Ishikawa (cell line): ENCODE measurements around the gene HES6.

Experiments
- CEBPB ChIP-seq: IDR thresholded peaks from 2 replicates; pipeline ENCODE4 v1.6.1; 2012
- CREB1 ChIP-seq: IDR thresholded peaks from 2 replicates; pipeline ENCODE4 v1.6.1; 2012; ENCODE audit warnings: low read depth
- EGR1 ChIP-seq: IDR thresholded peaks from 2 replicates; pipeline ENCODE4 v1.6.1; 2012
- EP300 ChIP-seq: IDR thresholded peaks from 2 replicates; pipeline ENCODE4 v1.6.1; 2012; ENCODE audit warnings: borderline replicate concordance
- FOXM1 ChIP-seq: IDR thresholded peaks from 2 replicates; pipeline ENCODE4 v1.6.1; 2012; ENCODE audit warnings: low read depth, borderline replicate concordance
- NFIC ChIP-seq: IDR thresholded peaks from 2 replicates; pipeline ENCODE4 v1.6.1; 2012
- RAD21 ChIP-seq: IDR thresholded peaks from 2 replicates; pipeline ENCODE4 v1.6.1; 2012; ENCODE audit warnings: low read depth
- TAF1 ChIP-seq: IDR thresholded peaks from 2 replicates; pipeline ENCODE4 v1.6.1; 2012; ENCODE audit warnings: low read depth, mild to moderate bottlenecking
- TCF12 ChIP-seq: IDR thresholded peaks from 2 replicates; pipeline ENCODE4 v1.6.1; 2012; ENCODE audit warnings: low read depth
- TEAD4 ChIP-seq: IDR thresholded peaks from 2 replicates; pipeline ENCODE4 v1.6.1; 2012
- YY1 ChIP-seq: IDR thresholded peaks from 2 replicates; pipeline ENCODE4 v1.6.1; 2012; ENCODE audit warnings: low read depth
- ZBTB7A ChIP-seq: IDR thresholded peaks from 2 replicates; pipeline ENCODE4 v1.6.1; 2012; ENCODE audit warnings: low read depth
- TF ChIP-seq, protein P1 (sequence below): IDR thresholded peaks from 2 replicates; pipeline ENCODE4 v1.6.1; 2012; ENCODE audit warnings: low read depth, mild to moderate bottlenecking
- TF ChIP-seq, protein P2 (sequence below): IDR thresholded peaks from 2 replicates; pipeline ENCODE4 v1.6.1; 2012
- TF ChIP-seq, protein P3 (sequence below): IDR thresholded peaks from 2 replicates; pipeline ENCODE4 v1.6.1; 2012

The HES6 gene

DNA sequence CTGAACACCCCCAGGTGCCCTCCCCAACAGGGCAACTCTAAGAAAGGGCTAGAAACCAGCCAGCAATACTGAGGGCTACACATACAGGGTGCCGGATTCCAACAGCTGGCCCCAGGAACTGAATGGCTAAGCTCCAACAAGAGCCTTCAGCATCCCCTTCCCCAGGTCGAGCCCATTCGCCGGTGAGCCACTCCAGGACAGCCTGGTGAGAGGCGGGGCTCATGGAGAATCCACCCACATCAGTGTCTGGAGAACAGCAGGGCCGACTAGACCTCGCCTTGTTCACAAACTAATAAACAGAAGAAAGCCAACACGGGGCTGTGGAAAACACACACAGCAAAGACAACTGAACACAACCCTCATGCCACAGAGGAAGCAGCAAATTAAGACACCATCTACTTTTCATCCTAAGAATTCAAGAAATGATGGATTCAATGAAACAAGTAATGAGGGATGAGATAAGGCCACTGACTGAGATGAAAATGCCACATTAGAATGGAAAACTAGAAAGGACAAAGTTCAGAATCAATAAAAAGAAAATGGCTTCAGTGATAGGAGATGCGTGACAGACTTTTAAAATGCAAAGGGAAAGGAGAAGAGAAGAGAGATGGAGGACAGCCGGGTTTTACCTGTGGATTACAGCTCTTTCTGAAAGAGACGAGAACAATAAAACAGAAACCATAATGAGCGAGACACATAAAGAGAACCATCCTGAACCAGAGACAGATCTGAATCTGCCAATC is 40.4 kb upstream of the HES6 start:
- TF ChIP-seq EP300 = no peak
- TF ChIP-seq, protein P1, sequence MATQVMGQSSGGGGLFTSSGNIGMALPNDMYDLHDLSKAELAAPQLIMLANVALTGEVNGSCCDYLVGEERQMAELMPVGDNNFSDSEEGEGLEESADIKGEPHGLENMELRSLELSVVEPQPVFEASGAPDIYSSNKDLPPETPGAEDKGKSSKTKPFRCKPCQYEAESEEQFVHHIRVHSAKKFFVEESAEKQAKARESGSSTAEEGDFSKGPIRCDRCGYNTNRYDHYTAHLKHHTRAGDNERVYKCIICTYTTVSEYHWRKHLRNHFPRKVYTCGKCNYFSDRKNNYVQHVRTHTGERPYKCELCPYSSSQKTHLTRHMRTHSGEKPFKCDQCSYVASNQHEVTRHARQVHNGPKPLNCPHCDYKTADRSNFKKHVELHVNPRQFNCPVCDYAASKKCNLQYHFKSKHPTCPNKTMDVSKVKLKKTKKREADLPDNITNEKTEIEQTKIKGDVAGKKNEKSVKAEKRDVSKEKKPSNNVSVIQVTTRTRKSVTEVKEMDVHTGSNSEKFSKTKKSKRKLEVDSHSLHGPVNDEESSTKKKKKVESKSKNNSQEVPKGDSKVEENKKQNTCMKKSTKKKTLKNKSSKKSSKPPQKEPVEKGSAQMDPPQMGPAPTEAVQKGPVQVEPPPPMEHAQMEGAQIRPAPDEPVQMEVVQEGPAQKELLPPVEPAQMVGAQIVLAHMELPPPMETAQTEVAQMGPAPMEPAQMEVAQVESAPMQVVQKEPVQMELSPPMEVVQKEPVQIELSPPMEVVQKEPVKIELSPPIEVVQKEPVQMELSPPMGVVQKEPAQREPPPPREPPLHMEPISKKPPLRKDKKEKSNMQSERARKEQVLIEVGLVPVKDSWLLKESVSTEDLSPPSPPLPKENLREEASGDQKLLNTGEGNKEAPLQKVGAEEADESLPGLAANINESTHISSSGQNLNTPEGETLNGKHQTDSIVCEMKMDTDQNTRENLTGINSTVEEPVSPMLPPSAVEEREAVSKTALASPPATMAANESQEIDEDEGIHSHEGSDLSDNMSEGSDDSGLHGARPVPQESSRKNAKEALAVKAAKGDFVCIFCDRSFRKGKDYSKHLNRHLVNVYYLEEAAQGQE = no peak
- TF ChIP-seq CEBPB = no peak
- no peak for TF ChIP-seq RAD21
- no peak for TF ChIP-seq TAF1
- TF ChIP-seq TCF12 = no peak
- TF ChIP-seq CREB1 = no peak
- no peak for TF ChIP-seq TEAD4
- TF ChIP-seq FOXM1 = no peak
- TF ChIP-seq YY1 = no peak
- TF ChIP-seq, protein P2, sequence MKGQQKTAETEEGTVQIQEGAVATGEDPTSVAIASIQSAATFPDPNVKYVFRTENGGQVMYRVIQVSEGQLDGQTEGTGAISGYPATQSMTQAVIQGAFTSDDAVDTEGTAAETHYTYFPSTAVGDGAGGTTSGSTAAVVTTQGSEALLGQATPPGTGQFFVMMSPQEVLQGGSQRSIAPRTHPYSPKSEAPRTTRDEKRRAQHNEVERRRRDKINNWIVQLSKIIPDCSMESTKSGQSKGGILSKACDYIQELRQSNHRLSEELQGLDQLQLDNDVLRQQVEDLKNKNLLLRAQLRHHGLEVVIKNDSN = no peak
- no peak for TF ChIP-seq EGR1
- no peak for TF ChIP-seq ZBTB7A
- TF ChIP-seq NFIC = no peak
- TF ChIP-seq, protein P3, sequence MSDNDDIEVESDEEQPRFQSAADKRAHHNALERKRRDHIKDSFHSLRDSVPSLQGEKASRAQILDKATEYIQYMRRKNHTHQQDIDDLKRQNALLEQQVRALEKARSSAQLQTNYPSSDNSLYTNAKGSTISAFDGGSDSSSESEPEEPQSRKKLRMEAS = no peak

DNA sequence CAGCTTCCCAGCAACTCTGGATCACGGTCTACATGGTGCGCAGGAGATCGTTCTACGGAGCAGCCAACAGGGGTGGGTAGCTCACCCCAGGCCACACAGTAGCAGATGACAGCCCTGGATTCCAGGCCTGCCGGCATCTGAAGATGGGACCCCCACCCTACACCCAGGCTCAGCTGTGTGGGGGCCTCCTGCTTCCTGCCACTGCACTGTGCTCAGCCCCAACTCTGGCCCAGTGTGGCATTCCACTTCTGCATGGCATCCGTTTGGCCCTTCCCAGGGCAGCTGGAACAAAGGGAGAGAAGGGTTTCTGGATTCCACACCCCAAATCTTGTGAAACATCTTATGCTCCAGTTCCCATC is 39.5 kb upstream of the HES6 start:
- TF ChIP-seq CREB1 = no peak
- TF ChIP-seq TCF12 = no peak
- TF ChIP-seq NFIC = no peak
- TF ChIP-seq EP300 = no peak
- TF ChIP-seq TAF1 = no peak
- TF ChIP-seq EGR1 = no peak
- TF ChIP-seq FOXM1 = no peak
- TF ChIP-seq, protein P3 = no peak
- no peak for TF ChIP-seq TEAD4
- TF ChIP-seq RAD21 = no peak
- TF ChIP-seq, protein P2 = no peak
- TF ChIP-seq, protein P1 = no peak
- no peak for TF ChIP-seq YY1
- no peak for TF ChIP-seq CEBPB
- no peak for TF ChIP-seq ZBTB7A

DNA sequence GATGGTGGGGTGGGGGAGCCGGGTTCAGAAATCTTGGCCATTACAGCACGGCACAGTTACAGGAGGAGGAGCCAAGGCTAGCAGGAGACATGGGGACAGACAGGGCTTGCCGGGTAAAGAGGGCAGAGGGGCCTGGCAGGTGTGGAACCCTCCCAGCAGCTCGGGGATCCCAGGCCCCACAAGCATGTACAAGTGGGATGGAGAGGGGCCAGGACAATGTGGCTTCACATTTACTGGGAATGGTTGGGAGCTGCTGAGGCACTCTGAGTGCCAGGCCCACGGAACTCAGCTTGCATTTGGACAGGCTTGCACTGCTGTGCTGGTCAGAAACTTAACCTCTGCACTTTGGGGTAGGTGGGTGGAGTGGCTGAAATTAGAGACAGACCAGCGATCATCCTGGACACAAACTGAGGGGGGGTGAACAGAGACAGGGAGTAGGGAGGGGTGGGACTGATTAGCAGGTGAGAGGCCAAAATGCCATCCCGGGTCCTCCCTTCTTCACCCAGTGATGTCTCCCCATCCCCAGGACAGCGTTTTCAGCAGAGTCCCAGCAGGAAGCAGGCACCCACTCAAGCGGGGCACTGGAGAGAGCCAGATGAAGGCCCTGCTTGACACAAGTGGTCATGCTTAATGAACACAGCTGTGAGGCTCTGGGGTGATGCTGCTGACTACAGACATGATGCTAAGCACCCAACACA is 38.9 kb upstream of the HES6 start:
- TF ChIP-seq, protein P2 = no peak
- TF ChIP-seq TAF1 = no peak
- no peak for TF ChIP-seq YY1
- no peak for TF ChIP-seq EP300
- TF ChIP-seq, protein P3 = no peak
- no peak for TF ChIP-seq RAD21
- TF ChIP-seq TEAD4 = no peak
- no peak for TF ChIP-seq CEBPB
- no peak for TF ChIP-seq NFIC
- TF ChIP-seq FOXM1 = no peak
- TF ChIP-seq CREB1 = no peak
- TF ChIP-seq, protein P1 = no peak
- no peak for TF ChIP-seq TCF12
- no peak for TF ChIP-seq EGR1
- no peak for TF ChIP-seq ZBTB7A
